K562 (cell line): ENCODE results near the gene KCNJ10. TPM values are rescaled to one million over a fixed set of nuclear protein-coding genes. Genes with fewer than 3 reads are reported as not detected.

Experiments
- ASH1L ChIP-seq: fragments of 450-650 bp; IDR thresholded peaks from 2 replicates; pipeline ENCODE4 v1.6.1; 2018; ENCODE audit warnings: borderline replicate concordance, mild to moderate bottlenecking, low read depth; ENCODE audit not compliant: partially characterized antibody
- NFE2 ChIP-seq: IDR thresholded peaks from 2 replicates; pipeline ENCODE4 v1.6.1; 2014; ENCODE audit warnings: antibody characterized with exemption, low read depth
- polyA plus RNA-seq, 8 experiments: library from polyadenylated mRNA; depleted of rRNA in 4 of 8; stranded (reverse) in 5 of 8; unstranded in 3 of 8; fragments of >200 nt; fragmentation: Nextera tagmentation in 2 of 8; fragmentation: Illumina TruSeq in 1 of 8; extraction: Ambion mirVana in 2 of 8; extraction: Trizol in 1 of 8; gene quantifications; 2 replicates each; pipeline versions ENCODE4 v1.2.1 to v1.2.3, GENCODE V29; 2011 to 2014; ENCODE audit warnings: inconsistent platforms in 1 of 8, missing spikeins in 1 of 8
- total RNA-seq, 7 experiments: library from RNA; depleted of rRNA in 6 of 7; stranded (reverse); fragments of >200 nt in 6 of 7; fragmentation: Illumina TruSeq in 2 of 7; extraction: Trizol in 2 of 7; gene quantifications; 2 replicates each; pipeline versions ENCODE4 v1.2.1 to v1.2.3, GENCODE V29; 2011 to 2021; ENCODE audit warnings: low replicate concordance in 1 of 7
- TF ChIP-seq, protein P1 (sequence below): fragments of 200-600 bp; sonication (generic); IDR thresholded peaks from one replicate; pipeline ENCODE4 v1.6.1; 2012; ENCODE audit warnings: mild to moderate bottlenecking, low read depth, low read length, inconsistent platforms

KCNJ10 gene
- total and polyA plus RNA-seq, 9 of the 15 experiments (the other 6 are each of a cell fraction or from before 2014, with no cell fraction given) = 0.06 to 0.11 TPM; not detected in 7

DNA sequence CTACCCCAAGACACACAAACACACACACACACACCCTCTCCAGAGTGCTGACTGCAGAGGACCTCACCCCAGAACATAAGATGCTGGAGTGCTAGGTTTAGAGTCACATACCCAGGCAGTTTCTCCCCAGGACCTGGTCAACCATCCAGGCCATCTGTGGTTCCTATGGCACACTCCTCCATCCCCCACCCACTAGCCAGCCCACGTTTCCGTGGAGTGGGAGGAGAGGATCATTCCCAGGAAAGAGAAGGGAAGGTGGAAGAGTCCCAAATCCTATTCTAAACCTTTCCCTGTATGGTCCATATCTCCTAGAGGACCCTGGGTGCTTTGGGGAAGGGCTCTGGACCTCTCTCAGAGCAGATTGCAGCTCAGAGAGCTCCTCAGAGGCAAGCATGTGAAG is 12.5 kb upstream of the KCNJ10 start (continued):
- TF ChIP-seq, protein P1, sequence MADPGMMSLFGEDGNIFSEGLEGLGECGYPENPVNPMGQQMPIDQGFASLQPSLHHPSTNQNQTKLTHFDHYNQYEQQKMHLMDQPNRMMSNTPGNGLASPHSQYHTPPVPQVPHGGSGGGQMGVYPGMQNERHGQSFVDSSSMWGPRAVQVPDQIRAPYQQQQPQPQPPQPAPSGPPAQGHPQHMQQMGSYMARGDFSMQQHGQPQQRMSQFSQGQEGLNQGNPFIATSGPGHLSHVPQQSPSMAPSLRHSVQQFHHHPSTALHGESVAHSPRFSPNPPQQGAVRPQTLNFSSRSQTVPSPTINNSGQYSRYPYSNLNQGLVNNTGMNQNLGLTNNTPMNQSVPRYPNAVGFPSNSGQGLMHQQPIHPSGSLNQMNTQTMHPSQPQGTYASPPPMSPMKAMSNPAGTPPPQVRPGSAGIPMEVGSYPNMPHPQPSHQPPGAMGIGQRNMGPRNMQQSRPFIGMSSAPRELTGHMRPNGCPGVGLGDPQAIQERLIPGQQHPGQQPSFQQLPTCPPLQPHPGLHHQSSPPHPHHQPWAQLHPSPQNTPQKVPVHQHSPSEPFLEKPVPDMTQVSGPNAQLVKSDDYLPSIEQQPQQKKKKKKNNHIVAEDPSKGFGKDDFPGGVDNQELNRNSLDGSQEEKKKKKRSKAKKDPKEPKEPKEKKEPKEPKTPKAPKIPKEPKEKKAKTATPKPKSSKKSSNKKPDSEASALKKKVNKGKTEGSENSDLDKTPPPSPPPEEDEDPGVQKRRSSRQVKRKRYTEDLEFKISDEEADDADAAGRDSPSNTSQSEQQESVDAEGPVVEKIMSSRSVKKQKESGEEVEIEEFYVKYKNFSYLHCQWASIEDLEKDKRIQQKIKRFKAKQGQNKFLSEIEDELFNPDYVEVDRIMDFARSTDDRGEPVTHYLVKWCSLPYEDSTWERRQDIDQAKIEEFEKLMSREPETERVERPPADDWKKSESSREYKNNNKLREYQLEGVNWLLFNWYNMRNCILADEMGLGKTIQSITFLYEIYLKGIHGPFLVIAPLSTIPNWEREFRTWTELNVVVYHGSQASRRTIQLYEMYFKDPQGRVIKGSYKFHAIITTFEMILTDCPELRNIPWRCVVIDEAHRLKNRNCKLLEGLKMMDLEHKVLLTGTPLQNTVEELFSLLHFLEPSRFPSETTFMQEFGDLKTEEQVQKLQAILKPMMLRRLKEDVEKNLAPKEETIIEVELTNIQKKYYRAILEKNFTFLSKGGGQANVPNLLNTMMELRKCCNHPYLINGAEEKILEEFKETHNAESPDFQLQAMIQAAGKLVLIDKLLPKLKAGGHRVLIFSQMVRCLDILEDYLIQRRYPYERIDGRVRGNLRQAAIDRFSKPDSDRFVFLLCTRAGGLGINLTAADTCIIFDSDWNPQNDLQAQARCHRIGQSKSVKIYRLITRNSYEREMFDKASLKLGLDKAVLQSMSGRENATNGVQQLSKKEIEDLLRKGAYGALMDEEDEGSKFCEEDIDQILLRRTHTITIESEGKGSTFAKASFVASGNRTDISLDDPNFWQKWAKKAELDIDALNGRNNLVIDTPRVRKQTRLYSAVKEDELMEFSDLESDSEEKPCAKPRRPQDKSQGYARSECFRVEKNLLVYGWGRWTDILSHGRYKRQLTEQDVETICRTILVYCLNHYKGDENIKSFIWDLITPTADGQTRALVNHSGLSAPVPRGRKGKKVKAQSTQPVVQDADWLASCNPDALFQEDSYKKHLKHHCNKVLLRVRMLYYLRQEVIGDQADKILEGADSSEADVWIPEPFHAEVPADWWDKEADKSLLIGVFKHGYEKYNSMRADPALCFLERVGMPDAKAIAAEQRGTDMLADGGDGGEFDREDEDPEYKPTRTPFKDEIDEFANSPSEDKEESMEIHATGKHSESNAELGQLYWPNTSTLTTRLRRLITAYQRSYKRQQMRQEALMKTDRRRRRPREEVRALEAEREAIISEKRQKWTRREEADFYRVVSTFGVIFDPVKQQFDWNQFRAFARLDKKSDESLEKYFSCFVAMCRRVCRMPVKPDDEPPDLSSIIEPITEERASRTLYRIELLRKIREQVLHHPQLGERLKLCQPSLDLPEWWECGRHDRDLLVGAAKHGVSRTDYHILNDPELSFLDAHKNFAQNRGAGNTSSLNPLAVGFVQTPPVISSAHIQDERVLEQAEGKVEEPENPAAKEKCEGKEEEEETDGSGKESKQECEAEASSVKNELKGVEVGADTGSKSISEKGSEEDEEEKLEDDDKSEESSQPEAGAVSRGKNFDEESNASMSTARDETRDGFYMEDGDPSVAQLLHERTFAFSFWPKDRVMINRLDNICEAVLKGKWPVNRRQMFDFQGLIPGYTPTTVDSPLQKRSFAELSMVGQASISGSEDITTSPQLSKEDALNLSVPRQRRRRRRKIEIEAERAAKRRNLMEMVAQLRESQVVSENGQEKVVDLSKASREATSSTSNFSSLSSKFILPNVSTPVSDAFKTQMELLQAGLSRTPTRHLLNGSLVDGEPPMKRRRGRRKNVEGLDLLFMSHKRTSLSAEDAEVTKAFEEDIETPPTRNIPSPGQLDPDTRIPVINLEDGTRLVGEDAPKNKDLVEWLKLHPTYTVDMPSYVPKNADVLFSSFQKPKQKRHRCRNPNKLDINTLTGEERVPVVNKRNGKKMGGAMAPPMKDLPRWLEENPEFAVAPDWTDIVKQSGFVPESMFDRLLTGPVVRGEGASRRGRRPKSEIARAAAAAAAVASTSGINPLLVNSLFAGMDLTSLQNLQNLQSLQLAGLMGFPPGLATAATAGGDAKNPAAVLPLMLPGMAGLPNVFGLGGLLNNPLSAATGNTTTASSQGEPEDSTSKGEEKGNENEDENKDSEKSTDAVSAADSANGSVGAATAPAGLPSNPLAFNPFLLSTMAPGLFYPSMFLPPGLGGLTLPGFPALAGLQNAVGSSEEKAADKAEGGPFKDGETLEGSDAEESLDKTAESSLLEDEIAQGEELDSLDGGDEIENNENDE = no peak
- TF ChIP-seq ASH1L (no peak), NFE2 (no peak)
